Measurements from ENCODE around the gene TSC2.

The TSC2 gene

GRCh38 chr16:2095918-2096582 lies 48.3 kb downstream of the TSC2 start:
- TF ChIP-seq MAX (IDR thresholded peaks at IDR 0.05) (no peak), EGR1 (IDR thresholded peaks at IDR 0.05) (no peak), USF1 (IDR thresholded peaks at IDR 0.05) (no peak), CREB1 (IDR thresholded peaks at IDR 0.05; ENCODE audit: low read depth) (no peak)

- peak; percentile 21; the same call in 1 of the 2 replicates for TF ChIP-seq RAD21 (IDR thresholded peaks at IDR 0.05; ENCODE audit: low read depth)
- TF ChIP-seq CEBPB (IDR thresholded peaks at IDR 0.05), result no peak
- no peak for TF ChIP-seq USF1 (IDR thresholded peaks at IDR 0.05)
- TF ChIP-seq MAX (IDR thresholded peaks at IDR 0.05), result no peak
- TF ChIP-seq NFIC (IDR thresholded peaks at IDR 0.05), result peak; percentile 78
Observed at GRCh38 chr16:2096853-2097595, 49.2 kb downstream of the TSC2 start.

GRCh38 chr16:2097689-2098088 lies 49.9 kb downstream of the TSC2 start:
- TF ChIP-seq REST (IDR thresholded peaks at IDR 0.05; ENCODE audit: low read depth), result peak; percentile 59; the same call in 1 of the 2 replicates

- TF ChIP-seq YY1 (IDR thresholded peaks at IDR 0.05; ENCODE audit: low read depth) (no peak), CREB1 (IDR thresholded peaks at IDR 0.05; ENCODE audit: low read depth) (no peak), TAF1 (IDR thresholded peaks at IDR 0.05; ENCODE audit: low read depth) (no peak), FOXM1 (IDR thresholded peaks at IDR 0.05; ENCODE audit: borderline replicate concordance, low read depth) (no peak), EP300 (IDR thresholded peaks at IDR 0.05; ENCODE audit: borderline replicate concordance) (no peak), MAX (IDR thresholded peaks at IDR 0.05) (no peak), TCF12 (IDR thresholded peaks at IDR 0.05; ENCODE audit: low read depth) (no peak), CEBPB (IDR thresholded peaks at IDR 0.05) (no peak), EGR1 (IDR thresholded peaks at IDR 0.05) (no peak), NFIC (IDR thresholded peaks at IDR 0.05) (no peak), RAD21 (IDR thresholded peaks at IDR 0.05; ENCODE audit: low read depth) (no peak), ZBTB7A (IDR thresholded peaks at IDR 0.05; ENCODE audit: low read depth) (no peak), TEAD4 (IDR thresholded peaks at IDR 0.05) (no peak), USF1 (IDR thresholded peaks at IDR 0.05) (no peak), REST (IDR thresholded peaks at IDR 0.05; ENCODE audit: low read depth) (no peak)
Observed at GRCh38 chr16:2102471-2102870, 54.7 kb downstream of the TSC2 start.

GRCh38 chr16:2115591-2115973 lies 67.8 kb downstream of the TSC2 start:
- TF ChIP-seq EGR1 (IDR thresholded peaks at IDR 0.05) (no peak), TAF1 (IDR thresholded peaks at IDR 0.05; ENCODE audit: low read depth) (no peak), EP300 (IDR thresholded peaks at IDR 0.05; ENCODE audit: borderline replicate concordance) (no peak), ZBTB7A (IDR thresholded peaks at IDR 0.05; ENCODE audit: low read depth) (no peak), YY1 (IDR thresholded peaks at IDR 0.05; ENCODE audit: low read depth) (no peak), REST (IDR thresholded peaks at IDR 0.05; ENCODE audit: low read depth) (no peak), RAD21 (IDR thresholded peaks at IDR 0.05; ENCODE audit: low read depth) (no peak), FOXM1 (IDR thresholded peaks at IDR 0.05; ENCODE audit: borderline replicate concordance, low read depth) (no peak), CEBPB (IDR thresholded peaks at IDR 0.05) (no peak), NFIC (IDR thresholded peaks at IDR 0.05) (no peak), MAX (IDR thresholded peaks at IDR 0.05) (no peak), TCF12 (IDR thresholded peaks at IDR 0.05; ENCODE audit: low read depth) (no peak), CREB1 (IDR thresholded peaks at IDR 0.05; ENCODE audit: low read depth) (no peak), TEAD4 (IDR thresholded peaks at IDR 0.05) (no peak)
